Fibroblast of lung (primary cell): ENCODE results near the gene CHRNB1. TPM values are rescaled to one million over a fixed set of nuclear protein-coding genes. Genes with fewer than 3 reads are reported as not detected.

Source experiments
- DNase-seq, 2 donors: peaks; one replicate each; pipeline versions ENCODE4 v3.0.0 to v3.0.0-alpha.2; 2010; ENCODE audit warnings: low read depth in 2 of 2
- H2AFZ ChIP-seq: 2 replicates; pipeline ENCODE4 v1.5.1; 2012; ENCODE audit warnings: low read length, control low read depth, inconsistent platforms
- H3K27ac ChIP-seq: 2 replicates; pipeline ENCODE4 v1.5.1; 2011; ENCODE audit warnings: low read length, control low read depth; ENCODE audit not compliant: insufficient read depth
- H3K27me3 ChIP-seq: 2 replicates; pipeline ENCODE4 v1.5.1; 2011; ENCODE audit warnings: mild to moderate bottlenecking, low read length; ENCODE audit not compliant: control insufficient read depth, insufficient read depth
- H3K36me3 ChIP-seq: 2 replicates; pipeline ENCODE4 v1.5.1; 2011; ENCODE audit warnings: low read length; ENCODE audit not compliant: control insufficient read depth, insufficient read depth
- H3K4me1 ChIP-seq: 2 replicates; pipeline ENCODE4 v1.5.1; 2011; ENCODE audit warnings: low read length; ENCODE audit not compliant: control insufficient read depth, insufficient read depth; ENCODE audit errors: extremely low read depth
- H3K4me2 ChIP-seq: 2 replicates; pipeline ENCODE4 v1.5.1; 2011; ENCODE audit warnings: low read length, control low read depth; ENCODE audit not compliant: insufficient read depth; ENCODE audit errors: extremely low read depth
- H3K4me3 ChIP-seq, 4 experiments: fragments of 200-600 bp in 1 of 4; sonication (generic) in 1 of 4; replicated peaks in 1 of 4; 2 replicates each; pipeline ENCODE4 v1.5.1; 2011 to 2016; ENCODE audit warnings: low read length in 4 of 4, low read depth in 3 of 4, mild to moderate bottlenecking in 3 of 4, control low read depth in 2 of 4, inconsistent platforms in 1 of 4, mixed read lengths in 1 of 4; ENCODE audit not compliant: insufficient read depth in 1 of 4; ENCODE audit errors: control extremely low read depth in 1 of 4
- H3K79me2 ChIP-seq: 2 replicates; pipeline ENCODE4 v1.5.1; 2012; ENCODE audit warnings: mild to moderate bottlenecking, low read length, inconsistent platforms; ENCODE audit not compliant: control insufficient read depth, insufficient read depth
- H3K9ac ChIP-seq: 2 replicates; pipeline ENCODE4 v1.5.1; 2011; ENCODE audit warnings: mild to moderate bottlenecking, low read length, control low read depth; ENCODE audit not compliant: insufficient read depth
- H3K9me3 ChIP-seq: 2 replicates; pipeline ENCODE4 v1.5.1; 2012; ENCODE audit warnings: low read depth, low read length; ENCODE audit not compliant: control insufficient read depth, insufficient read depth
- H4K20me1 ChIP-seq: 2 replicates; pipeline ENCODE4 v1.5.1; 2011; ENCODE audit warnings: low read length; ENCODE audit not compliant: control insufficient read depth, insufficient read depth; ENCODE audit errors: extremely low read depth
- CTCF ChIP-seq, 2 donors: IDR thresholded peaks in 1 of 2; conservative IDR thresholded peaks in 1 of 2; 1 replicate in 1 of 2; 2 replicates in 1 of 2; pipeline ENCODE4 v1.5.1; 2011 to 2012; ENCODE audit warnings: low read length in 2 of 2, control low read depth in 1 of 2, inconsistent platforms in 1 of 2, low read depth in 1 of 2, mild to moderate bottlenecking in 1 of 2
- EZH2 ChIP-seq: IDR thresholded peaks from 2 replicates; pipeline ENCODE4 v1.5.1; 2012; ENCODE audit warnings: low read length, control low read depth, mild to moderate bottlenecking; ENCODE audit errors: missing control alignments
- polyA plus RNA-seq, 2 donors: library from polyadenylated mRNA; depleted of rRNA in 1 of 2; stranded (reverse) in 1 of 2; unstranded in 1 of 2; fragments of >200 nt; gene quantifications; 2 replicates each; pipeline ENCODE4 v1.2.1, GENCODE V29; 2011 to 2012; ENCODE audit warnings: missing spikeins in 1 of 2
- total RNA-seq: library from RNA; depleted of rRNA; stranded (reverse); fragments of >200 nt; gene quantifications from 2 replicates; pipeline ENCODE4 v1.2.1, GENCODE V29; 2014

Gene CHRNB1
- total and polyA plus RNA-seq, 2 donors (not counting 1 experiment from before 2014, with no cell fraction given) = 9.2 to 12.2 TPM

GRCh38 chr17:7502171-7502847 lies 57.4 kb downstream of the CHRNB1 start:
- no peak for DNase-seq
- H4K20me1 ChIP-seq = no peaks in the 10 kb centered on the region
- H3K27ac ChIP-seq = no peak overlapping the region
- no peaks in the 10 kb centered on the region for H3K4me1 ChIP-seq
- H3K36me3 ChIP-seq = peaks cover 38% of the 10 kb centered on the region
- TF ChIP-seq CTCF (conservative IDR thresholded peaks at IDR 0.05 in 1 of 2, IDR thresholded peaks at IDR 0.05 in 1 of 2; ENCODE audit: low read depth in 1 of 2, low read length in 2 of 2) (no peak), EZH2 (no peak)
- no peaks in the 10 kb centered on the region for H3K9me3 ChIP-seq
- H3K9ac ChIP-seq = no peak overlapping the region
- no peaks in the 10 kb centered on the region for H3K27me3 ChIP-seq
- no peak overlapping the region for H3K4me2 ChIP-seq
- no peaks in the 10 kb centered on the region for H3K79me2 ChIP-seq
- no peak overlapping the region for H3K4me3 ChIP-seq
- H2AFZ ChIP-seq = no peak overlapping the region

GRCh38 chr17:7502987-7503386 lies 58.1 kb downstream of the CHRNB1 start:
- Histone ChIP-seq H4K20me1 (no peaks in the 10 kb centered on the region), H3K36me3 (peaks cover 31% of the 10 kb centered on the region), H3K9me3 (no peaks in the 10 kb centered on the region), H3K4me3 (no peak overlapping the region), H3K79me2 (no peaks in the 10 kb centered on the region), H2AFZ (no peak overlapping the region), H3K9ac (no peak overlapping the region), H3K4me1 (no peaks in the 10 kb centered on the region), H3K27ac (no peak overlapping the region), H3K27me3 (no peaks in the 10 kb centered on the region), H3K4me2 (no peak overlapping the region)
- TF ChIP-seq EZH2 = no peak
- peak; percentile 6 to 35 for TF ChIP-seq CTCF (conservative IDR thresholded peaks at IDR 0.05 in 1 of 2, IDR thresholded peaks at IDR 0.05 in 1 of 2; ENCODE audit: low read depth in 1 of 2, low read length in 2 of 2)
- DNase-seq = no peak

- H3K4me3 ChIP-seq = no peak overlapping the region
- no peak overlapping the region for H3K27ac ChIP-seq
- no peaks in the 10 kb centered on the region for H3K79me2 ChIP-seq
- H4K20me1 ChIP-seq = no peaks in the 10 kb centered on the region
- H3K36me3 ChIP-seq = peaks cover 30% of the 10 kb centered on the region
- H2AFZ ChIP-seq = no peak overlapping the region
- H3K9ac ChIP-seq = no peak overlapping the region
- no peaks in the 10 kb centered on the region for H3K27me3 ChIP-seq
- no peak overlapping the region for H3K4me2 ChIP-seq
- no peaks in the 10 kb centered on the region for H3K4me1 ChIP-seq
- TF ChIP-seq EZH2 = no peak
- no peak for TF ChIP-seq CTCF (conservative IDR thresholded peaks at IDR 0.05 in 1 of 2, IDR thresholded peaks at IDR 0.05 in 1 of 2; ENCODE audit: low read depth in 1 of 2, low read length in 2 of 2)
- no peaks in the 10 kb centered on the region for H3K9me3 ChIP-seq
- no peak for DNase-seq
These were observed 58.7 kb downstream of the CHRNB1 start for GRCh38 chr17:7503521-7503920.

Other genes with a start within 250 kb of the CHRNB1 start
Only the 30 nearest of the 40 such genes appear.
- 2.6 and 17.2 TPM in 2 replicates for gene CLDN7, start 182.6 kb upstream of the CHRNB1 start, total RNA-seq
- 1.0 and 2.3 TPM in 2 replicates for gene CLDN7, start 182.6 kb upstream of the CHRNB1 start, polyA plus RNA-seq
- under 0.01 TPM in 2 replicates for gene SLC2A4, start 163.3 kb upstream of the CHRNB1 start, total RNA-seq
- 0.09 and 0.19 TPM in 2 replicates for gene SLC2A4, start 163.3 kb upstream of the CHRNB1 start, polyA plus RNA-seq
- under 0.01 TPM in 1 of 2 replicates, not detected in the other for gene YBX2, start 150.4 kb upstream of the CHRNB1 start, total RNA-seq
- gene YBX2, start 150.4 kb upstream of the CHRNB1 start, polyA plus RNA-seq = not detected in 2 replicates
- 275 and 347 TPM in 2 replicates for gene EIF5A, start 137.4 kb upstream of the CHRNB1 start, total RNA-seq
- gene EIF5A, start 137.4 kb upstream of the CHRNB1 start, polyA plus RNA-seq = 752 and 1,278 TPM in 2 replicates
- 30.6 and 38.5 TPM in 2 replicates for gene GPS2, start 129.7 kb upstream of the CHRNB1 start, total RNA-seq
- 55.3 and 65.6 TPM in 2 replicates for gene GPS2, start 129.7 kb upstream of the CHRNB1 start, polyA plus RNA-seq
- 18.2 and 20.1 TPM in 2 replicates for gene NEURL4, start 115.7 kb upstream of the CHRNB1 start, total RNA-seq
- gene NEURL4, start 115.7 kb upstream of the CHRNB1 start, polyA plus RNA-seq = 6.0 and 8.3 TPM in 2 replicates
- 2.1 and 3.9 TPM in 2 replicates for gene ACAP1, start 108.5 kb upstream of the CHRNB1 start, total RNA-seq
- gene ACAP1, start 108.5 kb upstream of the CHRNB1 start, polyA plus RNA-seq = 0.06 and 0.40 TPM in 2 replicates
- gene KCTD11, start 92.9 kb upstream of the CHRNB1 start, total RNA-seq = 8.8 and 9.0 TPM in 2 replicates
- gene KCTD11, start 92.9 kb upstream of the CHRNB1 start, polyA plus RNA-seq = 8.4 and 11.9 TPM in 2 replicates
- not detected in 2 replicates for gene TMEM95, start 89.9 kb upstream of the CHRNB1 start, total RNA-seq
- gene TMEM95, start 89.9 kb upstream of the CHRNB1 start, polyA plus RNA-seq = not detected in 2 replicates
- gene TNK1, start 64.0 kb upstream of the CHRNB1 start, total RNA-seq = 0.66 and 1.0 TPM in 2 replicates
- gene TNK1, start 64.0 kb upstream of the CHRNB1 start, polyA plus RNA-seq = 0.15 and 0.20 TPM in 2 replicates
- gene PLSCR3, start 50.5 kb upstream of the CHRNB1 start, total RNA-seq = 18.7 and 25.4 TPM in 2 replicates
- gene PLSCR3, start 50.5 kb upstream of the CHRNB1 start, polyA plus RNA-seq = 39.1 and 42.1 TPM in 2 replicates
- gene TMEM256, start 41.0 kb upstream of the CHRNB1 start, total RNA-seq = 206 and 212 TPM in 2 replicates
- gene TMEM256, start 41.0 kb upstream of the CHRNB1 start, polyA plus RNA-seq = 59.1 and 78.7 TPM in 2 replicates
- 5.1 and 12.1 TPM in 2 replicates for gene NLGN2, start 37.2 kb upstream of the CHRNB1 start, total RNA-seq
- 7.3 and 10.0 TPM in 2 replicates for gene NLGN2, start 37.2 kb upstream of the CHRNB1 start, polyA plus RNA-seq
- not detected in 2 replicates for gene SPEM1, start 24.7 kb upstream of the CHRNB1 start, total RNA-seq
- not detected in 2 replicates for gene SPEM1, start 24.7 kb upstream of the CHRNB1 start, polyA plus RNA-seq
- not detected in 2 replicates for gene SPEM2, start 19.4 kb upstream of the CHRNB1 start, total RNA-seq
- not detected in 2 replicates for gene SPEM2, start 19.4 kb upstream of the CHRNB1 start, polyA plus RNA-seq
- gene SPEM3, start 16.2 kb upstream of the CHRNB1 start, total RNA-seq = not detected in 2 replicates
- not detected in 2 replicates for gene SPEM3, start 16.2 kb upstream of the CHRNB1 start, polyA plus RNA-seq
- gene TMEM102, start 9.6 kb upstream of the CHRNB1 start, total RNA-seq = 1.5 and 1.8 TPM in 2 replicates
- 0.52 and 0.58 TPM in 2 replicates for gene TMEM102, start 9.6 kb upstream of the CHRNB1 start, polyA plus RNA-seq
- gene FGF11, start 5.5 kb upstream of the CHRNB1 start, total RNA-seq = 0.33 and 1.3 TPM in 2 replicates
- 0.43 and 0.87 TPM in 2 replicates for gene FGF11, start 5.5 kb upstream of the CHRNB1 start, polyA plus RNA-seq
- 16.4 and 29.9 TPM in 2 replicates for gene ZBTB4, start 34.6 kb downstream of the CHRNB1 start, total RNA-seq
- gene ZBTB4, start 34.6 kb downstream of the CHRNB1 start, polyA plus RNA-seq = 21.3 and 22.3 TPM in 2 replicates
- gene SLC35G6, start 36.4 kb downstream of the CHRNB1 start, total RNA-seq = not detected in 2 replicates
- not detected in 2 replicates for gene SLC35G6, start 36.4 kb downstream of the CHRNB1 start, polyA plus RNA-seq
- 60.1 and 75.8 TPM in 2 replicates for gene POLR2A, start 39.3 kb downstream of the CHRNB1 start, total RNA-seq
- gene POLR2A, start 39.3 kb downstream of the CHRNB1 start, polyA plus RNA-seq = 6.8 and 7.1 TPM in 2 replicates
- gene TNFSF12, start 104.0 kb downstream of the CHRNB1 start, total RNA-seq = 5.1 and 9.6 TPM in 2 replicates
- gene TNFSF12, start 104.0 kb downstream of the CHRNB1 start, polyA plus RNA-seq = 34.4 and 35.9 TPM in 2 replicates
- 1.5 and 2.0 TPM in 2 replicates for gene TNFSF13, start 113.7 kb downstream of the CHRNB1 start, total RNA-seq
- 2.5 and 2.8 TPM in 2 replicates for gene TNFSF13, start 113.7 kb downstream of the CHRNB1 start, polyA plus RNA-seq
- gene SENP3, start 116.9 kb downstream of the CHRNB1 start, total RNA-seq = 65.5 and 66.2 TPM in 2 replicates
- gene SENP3, start 116.9 kb downstream of the CHRNB1 start, polyA plus RNA-seq = 67.6 and 118 TPM in 2 replicates
- 16.2 and 29.4 TPM in 2 replicates for gene CD68, start 134.6 kb downstream of the CHRNB1 start, total RNA-seq
- gene CD68, start 134.6 kb downstream of the CHRNB1 start, polyA plus RNA-seq = 90.4 and 250 TPM in 2 replicates
- gene MPDU1, start 138.8 kb downstream of the CHRNB1 start, total RNA-seq = 29.5 and 51.9 TPM in 2 replicates
- 107 and 172 TPM in 2 replicates for gene MPDU1, start 138.8 kb downstream of the CHRNB1 start, polyA plus RNA-seq
- gene SOX15, start 145.0 kb downstream of the CHRNB1 start, total RNA-seq = under 0.01 and 0.50 TPM in 2 replicates
- 0.36 and 0.78 TPM in 2 replicates for gene SOX15, start 145.0 kb downstream of the CHRNB1 start, polyA plus RNA-seq
- 39.8 and 46.6 TPM in 2 replicates for gene FXR2, start 169.8 kb downstream of the CHRNB1 start, total RNA-seq
- 22.0 and 28.1 TPM in 2 replicates for gene FXR2, start 169.8 kb downstream of the CHRNB1 start, polyA plus RNA-seq
- 54.3 and 55.5 TPM in 2 replicates for gene SAT2, start 182.8 kb downstream of the CHRNB1 start, total RNA-seq
- 47.0 and 48.2 TPM in 2 replicates for gene SAT2, start 182.8 kb downstream of the CHRNB1 start, polyA plus RNA-seq
- gene SHBG, start 185.1 kb downstream of the CHRNB1 start, total RNA-seq = 0.26 and 0.33 TPM in 2 replicates
- gene SHBG, start 185.1 kb downstream of the CHRNB1 start, polyA plus RNA-seq = 0.27 and 0.45 TPM in 2 replicates